ENCODE data around the gene TPRN.

DNA sequence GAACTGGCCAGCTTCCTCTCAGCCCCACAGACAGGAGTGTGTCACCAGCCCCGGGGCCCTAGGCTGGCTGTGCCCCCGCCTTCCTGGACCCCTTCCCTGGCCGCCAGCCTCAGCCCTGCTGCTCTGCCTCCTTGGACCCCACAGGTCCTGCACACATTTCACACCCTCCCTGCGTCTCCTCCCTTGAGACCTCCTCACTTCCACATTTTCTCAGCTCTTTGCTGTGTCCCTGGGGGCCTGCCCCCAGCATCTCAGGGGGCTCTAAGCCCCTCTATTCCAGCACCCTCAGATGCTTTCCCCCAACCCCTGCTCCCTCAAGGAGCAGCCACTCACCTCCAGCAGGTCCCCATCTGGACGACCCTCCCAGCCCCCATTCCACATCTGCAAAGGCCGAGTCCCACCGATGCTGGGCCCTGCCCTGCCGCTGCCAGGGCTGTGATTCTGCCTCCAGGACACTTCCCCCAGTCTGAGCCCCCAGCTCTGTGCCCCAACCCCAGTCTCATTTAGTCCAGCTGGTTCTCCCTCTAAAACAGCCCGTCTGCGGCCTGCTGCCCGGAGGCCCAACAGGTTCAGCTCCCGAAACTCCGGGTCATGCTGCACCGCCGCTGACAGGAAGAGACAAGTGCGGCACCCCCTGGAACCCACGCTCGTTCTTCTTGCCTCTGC, 34.4 kb upstream of the TPRN start:
- TF ChIP-seq, protein P1, sequence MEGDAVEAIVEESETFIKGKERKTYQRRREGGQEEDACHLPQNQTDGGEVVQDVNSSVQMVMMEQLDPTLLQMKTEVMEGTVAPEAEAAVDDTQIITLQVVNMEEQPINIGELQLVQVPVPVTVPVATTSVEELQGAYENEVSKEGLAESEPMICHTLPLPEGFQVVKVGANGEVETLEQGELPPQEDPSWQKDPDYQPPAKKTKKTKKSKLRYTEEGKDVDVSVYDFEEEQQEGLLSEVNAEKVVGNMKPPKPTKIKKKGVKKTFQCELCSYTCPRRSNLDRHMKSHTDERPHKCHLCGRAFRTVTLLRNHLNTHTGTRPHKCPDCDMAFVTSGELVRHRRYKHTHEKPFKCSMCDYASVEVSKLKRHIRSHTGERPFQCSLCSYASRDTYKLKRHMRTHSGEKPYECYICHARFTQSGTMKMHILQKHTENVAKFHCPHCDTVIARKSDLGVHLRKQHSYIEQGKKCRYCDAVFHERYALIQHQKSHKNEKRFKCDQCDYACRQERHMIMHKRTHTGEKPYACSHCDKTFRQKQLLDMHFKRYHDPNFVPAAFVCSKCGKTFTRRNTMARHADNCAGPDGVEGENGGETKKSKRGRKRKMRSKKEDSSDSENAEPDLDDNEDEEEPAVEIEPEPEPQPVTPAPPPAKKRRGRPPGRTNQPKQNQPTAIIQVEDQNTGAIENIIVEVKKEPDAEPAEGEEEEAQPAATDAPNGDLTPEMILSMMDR (IDR thresholded peaks at IDR 0.05), result no peak
- TF ChIP-seq POLR2A (IDR thresholded peaks at IDR 0.05), result no peak
